Lung (tissue), 12 donors: ENCODE data around the gene DBNDD1. TPM values are rescaled to one million over a fixed set of nuclear protein-coding genes. Genes with fewer than 3 reads are reported as not detected.

Experiments
- ATAC-seq: fragments of 200-7000 bp; cut with Tn5 transposase; one replicate; pipeline ENCODE4 v1.9.1; 2020; ENCODE audit warnings: moderate number of reproducible peaks; ENCODE audit not compliant: insufficient read depth, low FRiP score
- DNase-seq, 3 donors: peaks; one replicate each; pipeline ENCODE4 v3.0.0-alpha.2; 2013 to 2017
- H3K27ac ChIP-seq, 2 donors: one replicate each; pipeline ENCODE4 v1.5.1; 2013; ENCODE audit warnings: mild to moderate bottlenecking in 2 of 2, moderate library complexity in 2 of 2, control low read depth in 1 of 2, inconsistent platforms in 1 of 2, low read depth in 1 of 2, low read length in 1 of 2
- H3K27me3 ChIP-seq, 3 donors: one replicate each; pipeline ENCODE4 v1.5.1; 2013; ENCODE audit warnings: low read length in 2 of 3; ENCODE audit not compliant: control insufficient read depth in 3 of 3, insufficient read depth in 3 of 3
- H3K36me3 ChIP-seq, 4 donors: one replicate each; pipeline ENCODE4 v1.5.1; 2013; ENCODE audit warnings: low read length in 4 of 4, mild to moderate bottlenecking in 1 of 4, moderate library complexity in 1 of 4; ENCODE audit not compliant: control insufficient read depth in 4 of 4, insufficient read depth in 4 of 4
- H3K4me1 ChIP-seq, 5 donors: one replicate each; pipeline ENCODE4 v1.5.1; 2013; ENCODE audit warnings: low read length in 5 of 5, mild to moderate bottlenecking in 2 of 5, moderate library complexity in 1 of 5; ENCODE audit not compliant: control insufficient read depth in 5 of 5, insufficient read depth in 5 of 5
- H3K4me3 ChIP-seq: one replicate; pipeline ENCODE4 v1.5.1; 2013; ENCODE audit warnings: mild to moderate bottlenecking, control low read depth, moderate library complexity
- H3K9ac ChIP-seq, 2 donors: one replicate each; pipeline ENCODE4 v1.5.1; 2013; ENCODE audit warnings: low read length in 2 of 2, control low read depth in 1 of 2; ENCODE audit not compliant: insufficient read depth in 1 of 2
- H3K9me3 ChIP-seq, 4 donors: one replicate each; pipeline ENCODE4 v1.5.1; 2013; ENCODE audit warnings: low read length in 3 of 4, mild to moderate bottlenecking in 1 of 4, moderate library complexity in 1 of 4; ENCODE audit not compliant: control insufficient read depth in 4 of 4, insufficient read depth in 3 of 4
- CTCF ChIP-seq: IDR thresholded peaks from 2 replicates; pipeline ENCODE4 v1.5.1; 2012; ENCODE audit warnings: mild to moderate bottlenecking; ENCODE audit errors: control extremely low read depth, extremely low read depth
- WGBS, 2 donors: extraction: QIAGEN DNeasy Blood & Tissue Kit; methylation state at CpG; one replicate each; pipeline ENCODE4 v1.1.7; 2013; 5-methylcytosine and 5-hydroxymethylcytosine counted together
- polyA plus RNA-seq, 2 donors: library from polyadenylated mRNA; stranded (reverse); fragments of 200-250 nt; gene quantifications; one replicate each; pipeline ENCODE4 v1.2.1, GENCODE V29; 2013
- total RNA-seq, 2 donors: library from RNA; depleted of rRNA in 1 of 2; stranded (reverse); fragments of >200 nt in 1 of 2; gene quantifications; one replicate each; pipeline ENCODE4 v1.2.1, GENCODE V29; 2014 to 2021
- donor health status: control.
- donor health status: control.
- donor health status: Bipolar disorder and iron deficiency.
- donor health status: healthy.
- donor health status: DM: yes; HTN: yes; CAD: no.

DBNDD1 gene
- total and polyA plus RNA-seq, 4 donors = 2.5 to 5.8 (median 4.5) TPM

GRCh38 chr16:90011508-90011819 is 7.8 kb downstream of the DBNDD1 start:
- no peak for ATAC-seq
- no peak overlapping the region for H3K4me3 ChIP-seq
- H3K36me3 ChIP-seq = no peaks in the 10 kb centered on the region
- no peaks in the 10 kb centered on the region for H3K27me3 ChIP-seq
- no peak overlapping the region for H3K27ac ChIP-seq
- WGBS, 2 donors = 80 to 81% methylated on average over 11 of the region's 11 CpGs
- no peaks in the 10 kb centered on the region for H3K9me3 ChIP-seq
- H3K9ac ChIP-seq = no peak overlapping the region
- H3K4me1 ChIP-seq = no peaks in the 10 kb centered on the region
- no peak for DNase-seq
- no peak for TF ChIP-seq CTCF

GRCh38 chr16:90010676-90011507 is 8.4 kb downstream of the DBNDD1 start:
- Histone ChIP-seq H3K36me3 (no peaks in the 10 kb centered on the region), H3K4me1 (no peaks in the 10 kb centered on the region), H3K27ac (no peak overlapping the region), H3K9me3 (no peaks in the 10 kb centered on the region), H3K4me3 (no peak overlapping the region), H3K27me3 (no peaks in the 10 kb centered on the region), H3K9ac (no peak overlapping the region)
- DNase-seq (no peak), ATAC-seq (no peak)
- TF ChIP-seq CTCF = no peak
- WGBS, 2 donors = 76 to 84% methylated on average over 20 to 22 of the region's 22 CpGs

- H3K27ac ChIP-seq = no peak overlapping the region
- H3K4me1 ChIP-seq = no peaks in the 10 kb centered on the region
- no peaks in the 10 kb centered on the region for H3K36me3 ChIP-seq
- 83% methylated on average over 22 of the region's 22 CpGs for WGBS, 2 donors
- no peak for TF ChIP-seq CTCF
- no peak for ATAC-seq
- DNase-seq = no peak
- H3K4me3 ChIP-seq = no peak overlapping the region
- H3K9ac ChIP-seq = no peak overlapping the region
- H3K9me3 ChIP-seq = no peaks in the 10 kb centered on the region
- no peaks in the 10 kb centered on the region for H3K27me3 ChIP-seq
Observed at GRCh38 chr16:90009172-90009899, 9.9 kb downstream of the DBNDD1 start.
